ENCODE results near the gene LAMC3. TPM values are rescaled to one million over a fixed set of nuclear protein-coding genes. Genes with fewer than 3 reads are reported as not detected.

The LAMC3 gene
- total RNA-seq, 1 experiment from 2014 or later = 0.28 TPM

DNA sequence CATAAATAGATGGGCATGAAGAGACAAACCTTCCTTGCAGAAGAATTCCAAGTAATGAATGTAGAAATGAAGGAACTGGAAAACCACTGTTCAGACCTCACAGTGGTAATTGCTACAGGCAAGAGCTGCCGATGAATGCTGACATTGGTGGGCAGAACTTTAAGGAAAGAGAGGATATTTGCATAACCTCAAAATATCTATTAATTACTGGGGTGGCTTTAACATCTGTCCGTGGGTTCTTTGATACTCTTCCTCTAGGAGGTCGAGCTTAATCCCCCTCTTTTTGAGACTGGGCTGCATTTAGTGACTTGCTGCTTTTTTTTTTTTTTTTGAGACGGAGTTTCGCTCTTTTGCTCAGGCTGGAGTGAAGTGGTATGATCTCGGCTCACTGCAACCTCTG lies 34.7 kb downstream of the LAMC3 start:
- POLR2A ChIA-PET (ENCODE audit: low non-redundant PET) = interaction anchor here (0.6 to 0.7 kb wide), 2 partner anchors 24 to 41 kb away, joined by 3 to 10 read pairs; no protein-coding TSS in a partner anchor
- CTCF ChIA-PET = interaction anchor here (0.9 kb wide), 1 partner anchor 45 kb away, joined by 3 read pairs; no protein-coding TSS in a partner anchor
- Histone ChIP-seq H3K4me3 (ENCODE audit: low read depth, low read length, poor library complexity, severe bottlenecking) (no peak overlapping the region), H3K27ac (ENCODE audit: low read depth, low read length, poor library complexity, severe bottlenecking) (no peak overlapping the region), H3K9me3 (ENCODE audit: low read depth, low read length, poor library complexity, severe bottlenecking) (no peaks in the 10 kb centered on the region), H3K4me1 (ENCODE audit: insufficient read depth, low read length, poor library complexity, severe bottlenecking) (no peaks in the 10 kb centered on the region), H3K36me3 (ENCODE audit: insufficient read depth, low read length, poor library complexity, severe bottlenecking) (no peaks in the 10 kb centered on the region), H3K27me3 (replicated peaks; ENCODE audit: insufficient read depth, low read depth, low read length, poor library complexity) (no peaks in the 10 kb centered on the region)
- TF ChIP-seq EZH2 (IDR thresholded peaks at IDR 0.05; ENCODE audit: borderline replicate concordance, low read depth, low read length, poor library complexity, severe bottlenecking) = no peak
- TF ChIP-seq, protein P1, sequence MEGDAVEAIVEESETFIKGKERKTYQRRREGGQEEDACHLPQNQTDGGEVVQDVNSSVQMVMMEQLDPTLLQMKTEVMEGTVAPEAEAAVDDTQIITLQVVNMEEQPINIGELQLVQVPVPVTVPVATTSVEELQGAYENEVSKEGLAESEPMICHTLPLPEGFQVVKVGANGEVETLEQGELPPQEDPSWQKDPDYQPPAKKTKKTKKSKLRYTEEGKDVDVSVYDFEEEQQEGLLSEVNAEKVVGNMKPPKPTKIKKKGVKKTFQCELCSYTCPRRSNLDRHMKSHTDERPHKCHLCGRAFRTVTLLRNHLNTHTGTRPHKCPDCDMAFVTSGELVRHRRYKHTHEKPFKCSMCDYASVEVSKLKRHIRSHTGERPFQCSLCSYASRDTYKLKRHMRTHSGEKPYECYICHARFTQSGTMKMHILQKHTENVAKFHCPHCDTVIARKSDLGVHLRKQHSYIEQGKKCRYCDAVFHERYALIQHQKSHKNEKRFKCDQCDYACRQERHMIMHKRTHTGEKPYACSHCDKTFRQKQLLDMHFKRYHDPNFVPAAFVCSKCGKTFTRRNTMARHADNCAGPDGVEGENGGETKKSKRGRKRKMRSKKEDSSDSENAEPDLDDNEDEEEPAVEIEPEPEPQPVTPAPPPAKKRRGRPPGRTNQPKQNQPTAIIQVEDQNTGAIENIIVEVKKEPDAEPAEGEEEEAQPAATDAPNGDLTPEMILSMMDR (conservative IDR thresholded peaks at IDR 0.05; ENCODE audit: low read depth, low read length) = no peak
- DNase-seq (ENCODE audit: low spot score) = no peak
- BruUV-seq (replicated peaks) = no TSS peak
- intact Hi-C loops (cut with micrococcal nuclease; ENCODE audit: unreplicated experiment) = loop anchor here (10.0 kb wide), 1 partner anchor 99 kb away; no protein-coding TSS in a partner anchor

DNA sequence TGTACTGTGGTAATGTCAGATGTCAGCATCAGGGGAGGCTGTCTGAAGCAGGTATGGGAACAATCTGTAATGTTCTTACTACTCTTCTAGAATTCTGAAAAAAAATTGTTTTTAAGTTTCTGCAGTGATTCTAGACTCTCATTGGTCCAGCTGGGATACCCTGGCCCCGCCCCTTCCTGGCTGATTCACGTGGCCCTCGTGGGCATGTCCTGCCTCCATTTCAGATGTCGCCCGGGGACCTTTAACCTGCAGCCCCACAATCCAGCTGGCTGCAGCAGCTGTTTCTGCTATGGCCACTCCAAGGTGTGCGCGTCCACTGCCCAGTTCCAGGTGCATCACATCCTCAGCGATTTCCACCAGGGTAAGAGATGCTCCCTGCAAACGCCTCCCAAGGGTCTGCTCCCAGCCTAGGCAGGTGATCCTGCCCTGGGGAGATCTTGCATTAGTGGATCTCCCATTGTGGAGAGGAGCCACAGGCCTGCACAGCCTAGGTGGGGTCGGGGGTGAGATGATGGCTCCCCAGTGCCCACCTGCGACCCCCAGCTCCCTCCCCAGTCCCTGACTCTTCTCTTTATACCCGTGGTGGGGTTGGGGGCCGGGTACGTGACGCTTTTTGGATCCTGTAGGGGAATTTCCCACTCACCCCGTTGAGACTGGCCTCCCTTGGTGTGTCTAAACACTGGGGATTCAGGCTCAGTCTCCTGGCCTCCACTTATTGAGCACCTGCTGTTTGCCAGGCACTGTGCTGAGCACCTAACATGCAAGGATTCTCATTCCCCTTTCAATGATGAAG lies 36.5 kb downstream of the LAMC3 start:
- intact Hi-C loops (cut with micrococcal nuclease; ENCODE audit: unreplicated experiment) = loop anchor here (2.0 to 10.0 kb wide), 4 partner anchors 47 to 338 kb away; no protein-coding TSS in a partner anchor
- ChIA-PET POLR2A (ENCODE audit: low non-redundant PET) (interaction anchor here (0.6 kb wide), 2 partner anchors 118 to 585 kb away, joined by 7 to 11 read pairs; no protein-coding TSS in a partner anchor), CTCF (interaction anchor here (0.6 to 1.6 kb wide), 3 partner anchors 12 to 344 kb away, joined by 4 to 5 read pairs (median 5); no protein-coding TSS in a partner anchor)
- TF ChIP-seq EZH2 (IDR thresholded peaks at IDR 0.05; ENCODE audit: borderline replicate concordance, low read depth, low read length, poor library complexity, severe bottlenecking) = no peak
- TF ChIP-seq, protein P1 (conservative IDR thresholded peaks at IDR 0.05; ENCODE audit: low read depth, low read length) = no peak
- no peaks in the 10 kb centered on the region for H3K9me3 ChIP-seq (ENCODE audit: low read depth, low read length, poor library complexity, severe bottlenecking)
- no peak for DNase-seq (ENCODE audit: low spot score)
- H3K4me1 ChIP-seq (ENCODE audit: insufficient read depth, low read length, poor library complexity, severe bottlenecking) = no peaks in the 10 kb centered on the region
- H3K27me3 ChIP-seq (replicated peaks; ENCODE audit: insufficient read depth, low read depth, low read length, poor library complexity) = no peaks in the 10 kb centered on the region
- no peak overlapping the region for H3K4me3 ChIP-seq (ENCODE audit: low read depth, low read length, poor library complexity, severe bottlenecking)
- H3K27ac ChIP-seq (ENCODE audit: low read depth, low read length, poor library complexity, severe bottlenecking) = no peak overlapping the region
- H3K36me3 ChIP-seq (ENCODE audit: insufficient read depth, low read length, poor library complexity, severe bottlenecking) = no peaks in the 10 kb centered on the region
- BruUV-seq (replicated peaks) = no TSS peak

DNA sequence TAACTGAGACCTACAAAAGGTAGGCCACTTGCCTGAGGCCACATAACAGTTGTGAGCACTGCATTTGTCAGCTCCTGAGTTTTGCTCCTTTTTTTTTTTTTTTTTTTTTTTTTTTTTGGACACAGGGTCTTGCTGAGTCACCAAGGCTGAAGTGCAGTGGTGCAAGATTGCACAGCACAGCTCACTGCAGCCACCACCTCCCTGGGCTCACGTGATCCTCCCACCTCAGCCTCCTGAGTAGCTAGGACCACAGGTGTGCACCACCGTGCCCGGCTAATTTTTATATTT lies 37.1 kb downstream of the LAMC3 start:
- Histone ChIP-seq H3K36me3 (ENCODE audit: insufficient read depth, low read length, poor library complexity, severe bottlenecking) (no peaks in the 10 kb centered on the region), H3K9me3 (ENCODE audit: low read depth, low read length, poor library complexity, severe bottlenecking) (no peaks in the 10 kb centered on the region), H3K27ac (ENCODE audit: low read depth, low read length, poor library complexity, severe bottlenecking) (no peak overlapping the region), H3K4me1 (ENCODE audit: insufficient read depth, low read length, poor library complexity, severe bottlenecking) (no peaks in the 10 kb centered on the region), H3K4me3 (ENCODE audit: low read depth, low read length, poor library complexity, severe bottlenecking) (no peak overlapping the region), H3K27me3 (replicated peaks; ENCODE audit: insufficient read depth, low read depth, low read length, poor library complexity) (no peaks in the 10 kb centered on the region)
- DNase-seq (ENCODE audit: low spot score) = no peak
- no TSS peak for BruUV-seq (replicated peaks)
- intact Hi-C loops (cut with micrococcal nuclease; ENCODE audit: unreplicated experiment) = loop anchor here (2.0 to 10.0 kb wide), 4 partner anchors 47 to 339 kb away; no protein-coding TSS in a partner anchor
- ChIA-PET CTCF (interaction anchor here (0.6 to 1.6 kb wide), 10 partner anchors 9 to 345 kb away, joined by 3 to 7 read pairs (median 4); no protein-coding TSS in a partner anchor), POLR2A (ENCODE audit: low non-redundant PET) (interaction anchor here (0.6 kb wide), 2 partner anchors 118 to 585 kb away, joined by 7 to 11 read pairs; no protein-coding TSS in a partner anchor)
- TF ChIP-seq EZH2 (IDR thresholded peaks at IDR 0.05; ENCODE audit: borderline replicate concordance, low read depth, low read length, poor library complexity, severe bottlenecking) = no peak
- TF ChIP-seq, protein P1 (conservative IDR thresholded peaks at IDR 0.05; ENCODE audit: low read depth, low read length) = no peak

All from A673 (cell line).